Choroid plexus epithelial cell (primary cell): ENCODE results near the gene UAP1L1.

Source experiments
- DNase-seq: peaks from one replicate; pipeline ENCODE4 v3.0.0-alpha.2; 2010; ENCODE audit warnings: low read depth
- H3K4me3 ChIP-seq: 2 replicates; pipeline ENCODE4 v1.5.1; 2011; ENCODE audit warnings: low read depth, mild to moderate bottlenecking, control low read depth, low read length, moderate library complexity
- TF ChIP-seq, protein P1 (sequence below): conservative IDR thresholded peaks from 2 replicates; pipeline ENCODE4 v1.5.1; 2011; ENCODE audit warnings: low read depth, mild to moderate bottlenecking, control low read depth, inconsistent platforms, low read length, moderate library complexity

UAP1L1 gene

GRCh38 chr9:137085920-137086530 lies 8.7 kb downstream of the UAP1L1 start:
- DNase-seq, result peak; percentile 31
- H3K4me3 ChIP-seq, result peak overlapping the region; percentile 77
- TF ChIP-seq, protein P1, sequence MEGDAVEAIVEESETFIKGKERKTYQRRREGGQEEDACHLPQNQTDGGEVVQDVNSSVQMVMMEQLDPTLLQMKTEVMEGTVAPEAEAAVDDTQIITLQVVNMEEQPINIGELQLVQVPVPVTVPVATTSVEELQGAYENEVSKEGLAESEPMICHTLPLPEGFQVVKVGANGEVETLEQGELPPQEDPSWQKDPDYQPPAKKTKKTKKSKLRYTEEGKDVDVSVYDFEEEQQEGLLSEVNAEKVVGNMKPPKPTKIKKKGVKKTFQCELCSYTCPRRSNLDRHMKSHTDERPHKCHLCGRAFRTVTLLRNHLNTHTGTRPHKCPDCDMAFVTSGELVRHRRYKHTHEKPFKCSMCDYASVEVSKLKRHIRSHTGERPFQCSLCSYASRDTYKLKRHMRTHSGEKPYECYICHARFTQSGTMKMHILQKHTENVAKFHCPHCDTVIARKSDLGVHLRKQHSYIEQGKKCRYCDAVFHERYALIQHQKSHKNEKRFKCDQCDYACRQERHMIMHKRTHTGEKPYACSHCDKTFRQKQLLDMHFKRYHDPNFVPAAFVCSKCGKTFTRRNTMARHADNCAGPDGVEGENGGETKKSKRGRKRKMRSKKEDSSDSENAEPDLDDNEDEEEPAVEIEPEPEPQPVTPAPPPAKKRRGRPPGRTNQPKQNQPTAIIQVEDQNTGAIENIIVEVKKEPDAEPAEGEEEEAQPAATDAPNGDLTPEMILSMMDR, result no peak

GRCh38 chr9:137086531-137087408 lies 9.5 kb downstream of the UAP1L1 start, which contains the start of gene MAN1B1:
MAN1B1 (plus strand) TSS chr9:137086985; CDS start chr9:137087000, 15 bp downstream.
- DNase-seq, result peak; percentile 99
- TF ChIP-seq, protein P1, result no peak
- H3K4me3 ChIP-seq, result peak within 1 kb of the TSS; percentile 77

DNA sequence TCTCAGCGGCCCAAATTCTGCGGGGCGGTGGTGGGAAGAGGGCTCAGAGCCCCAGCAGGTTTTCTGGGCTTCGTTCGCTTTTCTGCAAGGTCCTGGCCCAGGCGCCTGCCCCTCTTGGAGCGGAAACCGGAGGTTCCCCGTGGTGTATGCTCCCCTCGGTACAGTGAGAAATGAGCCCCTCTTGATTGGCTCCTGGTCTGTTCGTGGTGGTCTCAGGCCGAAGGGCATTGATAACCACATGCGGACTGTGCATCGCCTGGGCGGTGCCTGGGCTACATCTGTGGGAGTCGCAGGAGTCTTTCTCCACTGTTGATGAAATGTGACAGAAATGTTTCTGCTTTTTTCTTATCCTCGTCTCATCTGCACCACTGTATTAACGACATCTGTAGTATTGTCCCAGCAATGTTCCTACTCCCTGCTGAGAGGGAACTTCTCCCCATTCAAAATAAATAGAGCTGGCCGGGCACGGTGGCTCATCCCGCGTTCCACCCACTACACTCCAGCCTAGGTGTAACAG lies 10.2 kb downstream of the UAP1L1 start:
- no peak for DNase-seq
- TF ChIP-seq, protein P1, result no peak
- peak overlapping the region; percentile 77 for H3K4me3 ChIP-seq

- DNase-seq, result no peak
- TF ChIP-seq, protein P1, result no peak
- H3K4me3 ChIP-seq, result no peak overlapping the region
These were observed 10.8 kb downstream of the UAP1L1 start for GRCh38 chr9:137088121-137088520.

DNA sequence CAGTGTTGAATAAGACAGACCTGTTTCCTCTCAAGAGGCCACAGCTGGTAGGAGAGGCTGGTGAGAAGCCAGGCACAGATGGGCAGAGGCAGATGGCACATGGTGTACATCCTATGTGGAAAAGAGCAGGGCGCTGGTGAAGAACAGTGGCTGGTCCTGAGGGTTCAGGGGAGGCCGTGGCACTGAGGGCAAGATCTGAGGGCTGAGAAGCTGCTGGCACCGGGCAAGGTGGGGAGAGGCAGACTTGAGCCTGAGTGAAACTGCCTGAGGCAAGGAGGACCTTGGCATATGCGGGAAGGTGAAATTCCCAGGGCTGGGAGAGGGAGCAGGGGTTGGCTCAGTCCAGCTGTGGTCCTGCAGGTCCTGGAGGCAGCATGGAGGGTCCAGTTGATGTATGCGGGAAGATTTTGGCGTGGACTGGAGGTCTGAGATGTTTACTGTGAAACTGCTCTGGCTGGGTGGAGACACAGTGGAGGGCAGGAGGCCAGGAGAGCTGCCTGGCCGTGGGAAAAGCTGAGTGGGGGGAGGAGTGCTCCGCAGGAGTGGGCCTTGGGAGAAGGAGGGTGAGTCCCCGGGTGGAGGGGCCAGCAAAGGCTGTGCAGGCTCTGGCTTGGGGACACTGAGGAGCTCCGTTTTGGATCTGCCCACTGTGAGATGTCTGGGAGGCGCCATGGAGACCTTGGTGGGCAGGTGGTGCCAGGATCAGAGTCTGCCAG lies 12.1 kb downstream of the UAP1L1 start:
- TF ChIP-seq, protein P1, result no peak
- DNase-seq, result no peak
- no peak overlapping the region for H3K4me3 ChIP-seq

DNA sequence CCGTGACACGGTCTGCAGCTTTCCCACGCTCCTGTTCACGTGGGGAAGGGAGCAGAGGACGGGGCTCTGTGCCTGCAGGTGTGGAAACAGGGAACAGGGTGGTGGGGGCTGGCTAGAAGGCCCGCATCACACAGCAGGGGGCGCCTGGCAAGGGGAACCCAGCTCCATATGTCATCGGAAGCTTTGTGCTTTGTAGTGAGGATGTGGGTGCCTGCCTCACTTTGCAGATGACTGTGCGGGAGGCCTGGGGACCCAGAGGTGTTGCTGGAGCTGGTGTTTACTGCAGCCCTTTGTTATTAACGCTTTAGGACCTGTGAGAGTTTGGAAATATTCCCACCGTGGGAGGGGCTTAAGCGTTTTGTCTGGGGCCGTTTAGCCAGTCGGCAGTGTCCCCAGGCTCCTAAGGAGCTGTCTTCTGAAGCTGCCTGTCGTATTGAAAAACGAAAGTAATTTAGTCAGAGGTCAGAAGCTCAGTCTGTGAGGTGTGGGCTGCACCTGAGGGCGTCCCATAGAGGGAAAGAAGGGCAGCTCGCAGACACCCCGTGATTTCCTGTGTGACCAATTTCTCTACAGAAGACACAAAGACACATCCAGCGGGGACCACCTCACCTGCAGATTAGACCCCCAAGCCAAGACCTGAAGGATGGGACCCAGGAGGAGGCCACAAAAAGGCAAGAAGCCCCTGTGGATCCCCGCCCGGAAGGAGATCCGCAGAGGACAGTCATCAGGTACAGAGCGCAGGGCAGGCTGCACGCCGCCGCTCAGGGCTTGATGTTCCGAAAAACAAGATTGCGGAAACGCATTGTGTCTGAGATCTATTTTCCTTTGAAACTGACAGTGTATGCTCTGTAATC lies 18.6 kb downstream of the UAP1L1 start:
- TF ChIP-seq, protein P1, result no peak
- no peak for DNase-seq
- H3K4me3 ChIP-seq, result no peak overlapping the region
